OCI-LY1 (cell line): ENCODE results near the gene IL1R2.

Experiments used
- EZH2 ChIP-seq: fragments of 200-600 bp; sonication (generic), shearing (Covaris generic); IDR thresholded peaks from 2 replicates; pipeline ENCODE4 v1.8.0; 2017; ENCODE audit warnings: borderline replicate concordance, mixed run types, mild to moderate bottlenecking, antibody characterized with exemption, low read length, moderate library complexity, mixed read lengths
- TF ChIP-seq, protein P1 (sequence below): fragments of 200-600 bp; sonication (generic), shearing (Covaris generic); IDR thresholded peaks from 2 replicates; pipeline ENCODE4 v1.5.1; 2017; ENCODE audit warnings: mild to moderate bottlenecking, antibody characterized with exemption, low read length, moderate library complexity, mixed read lengths

- TF ChIP-seq, protein P1, sequence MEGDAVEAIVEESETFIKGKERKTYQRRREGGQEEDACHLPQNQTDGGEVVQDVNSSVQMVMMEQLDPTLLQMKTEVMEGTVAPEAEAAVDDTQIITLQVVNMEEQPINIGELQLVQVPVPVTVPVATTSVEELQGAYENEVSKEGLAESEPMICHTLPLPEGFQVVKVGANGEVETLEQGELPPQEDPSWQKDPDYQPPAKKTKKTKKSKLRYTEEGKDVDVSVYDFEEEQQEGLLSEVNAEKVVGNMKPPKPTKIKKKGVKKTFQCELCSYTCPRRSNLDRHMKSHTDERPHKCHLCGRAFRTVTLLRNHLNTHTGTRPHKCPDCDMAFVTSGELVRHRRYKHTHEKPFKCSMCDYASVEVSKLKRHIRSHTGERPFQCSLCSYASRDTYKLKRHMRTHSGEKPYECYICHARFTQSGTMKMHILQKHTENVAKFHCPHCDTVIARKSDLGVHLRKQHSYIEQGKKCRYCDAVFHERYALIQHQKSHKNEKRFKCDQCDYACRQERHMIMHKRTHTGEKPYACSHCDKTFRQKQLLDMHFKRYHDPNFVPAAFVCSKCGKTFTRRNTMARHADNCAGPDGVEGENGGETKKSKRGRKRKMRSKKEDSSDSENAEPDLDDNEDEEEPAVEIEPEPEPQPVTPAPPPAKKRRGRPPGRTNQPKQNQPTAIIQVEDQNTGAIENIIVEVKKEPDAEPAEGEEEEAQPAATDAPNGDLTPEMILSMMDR, result no peak
- TF ChIP-seq EZH2, result no peak
Observed at GRCh38 chr2:101956465-101957438, 35.0 kb upstream of the IL1R2 start.
